GM19351 (cell line): Measurements from ENCODE around the gene MUC6.

Experiments used
- ATAC-seq: cut with Tn5 transposase; IDR thresholded peaks from one replicate; pipeline ENCODE4 v1.9.1; 2021; ENCODE audit warnings: mild to moderate bottlenecking, moderate library complexity; ENCODE audit not compliant: unreplicated experiment

Gene MUC6, protein sequence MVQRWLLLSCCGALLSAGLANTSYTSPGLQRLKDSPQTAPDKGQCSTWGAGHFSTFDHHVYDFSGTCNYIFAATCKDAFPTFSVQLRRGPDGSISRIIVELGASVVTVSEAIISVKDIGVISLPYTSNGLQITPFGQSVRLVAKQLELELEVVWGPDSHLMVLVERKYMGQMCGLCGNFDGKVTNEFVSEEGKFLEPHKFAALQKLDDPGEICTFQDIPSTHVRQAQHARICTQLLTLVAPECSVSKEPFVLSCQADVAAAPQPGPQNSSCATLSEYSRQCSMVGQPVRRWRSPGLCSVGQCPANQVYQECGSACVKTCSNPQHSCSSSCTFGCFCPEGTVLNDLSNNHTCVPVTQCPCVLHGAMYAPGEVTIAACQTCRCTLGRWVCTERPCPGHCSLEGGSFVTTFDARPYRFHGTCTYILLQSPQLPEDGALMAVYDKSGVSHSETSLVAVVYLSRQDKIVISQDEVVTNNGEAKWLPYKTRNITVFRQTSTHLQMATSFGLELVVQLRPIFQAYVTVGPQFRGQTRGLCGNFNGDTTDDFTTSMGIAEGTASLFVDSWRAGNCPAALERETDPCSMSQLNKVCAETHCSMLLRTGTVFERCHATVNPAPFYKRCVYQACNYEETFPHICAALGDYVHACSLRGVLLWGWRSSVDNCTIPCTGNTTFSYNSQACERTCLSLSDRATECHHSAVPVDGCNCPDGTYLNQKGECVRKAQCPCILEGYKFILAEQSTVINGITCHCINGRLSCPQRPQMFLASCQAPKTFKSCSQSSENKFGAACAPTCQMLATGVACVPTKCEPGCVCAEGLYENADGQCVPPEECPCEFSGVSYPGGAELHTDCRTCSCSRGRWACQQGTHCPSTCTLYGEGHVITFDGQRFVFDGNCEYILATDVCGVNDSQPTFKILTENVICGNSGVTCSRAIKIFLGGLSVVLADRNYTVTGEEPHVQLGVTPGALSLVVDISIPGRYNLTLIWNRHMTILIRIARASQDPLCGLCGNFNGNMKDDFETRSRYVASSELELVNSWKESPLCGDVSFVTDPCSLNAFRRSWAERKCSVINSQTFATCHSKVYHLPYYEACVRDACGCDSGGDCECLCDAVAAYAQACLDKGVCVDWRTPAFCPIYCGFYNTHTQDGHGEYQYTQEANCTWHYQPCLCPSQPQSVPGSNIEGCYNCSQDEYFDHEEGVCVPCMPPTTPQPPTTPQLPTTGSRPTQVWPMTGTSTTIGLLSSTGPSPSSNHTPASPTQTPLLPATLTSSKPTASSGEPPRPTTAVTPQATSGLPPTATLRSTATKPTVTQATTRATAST (N-terminal part only)

DNA sequence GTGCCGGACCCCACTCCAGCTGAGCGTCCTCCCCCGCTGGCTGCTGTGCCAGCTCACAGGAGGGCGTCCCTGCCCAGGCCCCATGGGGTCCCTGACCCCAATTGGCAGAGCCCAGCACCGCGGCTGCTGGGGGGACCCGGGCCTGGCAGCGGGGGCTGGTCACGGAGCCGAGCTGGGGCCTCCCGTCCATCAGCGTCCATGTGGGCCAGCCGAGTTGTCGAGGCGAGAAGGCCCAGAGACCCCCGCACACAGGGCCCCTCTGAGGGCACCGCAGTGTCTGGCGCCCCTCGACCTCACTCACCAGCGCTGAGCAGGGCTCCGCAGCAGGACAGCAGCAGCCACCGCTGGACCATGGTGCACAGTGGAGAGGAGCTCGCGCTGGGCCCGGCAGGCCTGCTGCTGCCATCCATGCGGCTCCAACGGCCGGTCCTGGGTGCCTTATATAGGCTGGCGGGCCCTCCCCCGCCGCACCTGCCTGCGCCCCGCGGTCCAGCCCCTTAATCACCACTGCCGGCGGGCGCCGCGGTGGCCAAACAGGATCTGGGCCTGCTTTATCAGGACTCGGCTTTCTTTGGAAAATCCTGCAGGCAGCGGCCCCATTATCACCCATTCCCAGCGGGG lies at the start of gene MUC6:
TSS of gene MUC6 (minus strand) at position 416 of the 621 bp plus-strand sequence. CDS start at position 353, 63 bp downstream.
- ATAC-seq: no peak

DNA sequence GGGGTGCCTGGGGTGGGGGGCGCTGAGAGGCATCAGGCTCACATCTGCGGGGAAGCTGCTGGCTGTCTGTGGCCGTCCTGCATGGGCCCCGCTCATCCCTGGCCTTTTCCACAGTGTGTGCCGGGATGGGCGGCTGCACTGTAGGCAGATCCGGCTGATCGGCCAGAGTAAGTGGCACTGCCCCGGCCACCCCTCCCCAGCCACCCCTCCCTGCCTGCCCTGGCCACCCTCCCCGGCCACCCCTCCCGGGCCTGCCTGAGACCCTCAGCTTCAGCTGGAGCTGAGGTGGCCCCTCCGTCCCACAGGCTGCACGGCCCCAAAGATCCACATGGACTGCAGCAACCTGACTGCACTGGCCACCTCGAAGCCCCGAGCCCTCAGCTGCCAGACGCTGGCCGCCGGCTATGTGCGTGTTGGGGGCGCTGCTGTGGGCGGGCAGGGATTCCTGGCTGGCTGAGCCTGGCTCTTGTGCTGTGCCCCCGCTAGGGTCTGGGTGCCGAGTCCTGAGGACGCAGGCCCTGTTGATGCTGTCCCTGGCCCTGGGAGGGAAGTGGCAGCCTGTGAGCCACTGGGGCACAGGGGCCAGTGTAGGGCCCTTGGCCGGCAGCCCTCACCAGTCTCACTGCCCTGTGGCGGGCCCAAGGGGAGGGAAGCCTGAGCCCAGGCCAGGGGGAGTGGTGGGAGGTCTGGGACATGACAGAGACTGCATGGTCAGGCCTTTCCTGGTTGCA lies 49.1 kb upstream of the MUC6 start:
- ATAC-seq: no peak

DNA sequence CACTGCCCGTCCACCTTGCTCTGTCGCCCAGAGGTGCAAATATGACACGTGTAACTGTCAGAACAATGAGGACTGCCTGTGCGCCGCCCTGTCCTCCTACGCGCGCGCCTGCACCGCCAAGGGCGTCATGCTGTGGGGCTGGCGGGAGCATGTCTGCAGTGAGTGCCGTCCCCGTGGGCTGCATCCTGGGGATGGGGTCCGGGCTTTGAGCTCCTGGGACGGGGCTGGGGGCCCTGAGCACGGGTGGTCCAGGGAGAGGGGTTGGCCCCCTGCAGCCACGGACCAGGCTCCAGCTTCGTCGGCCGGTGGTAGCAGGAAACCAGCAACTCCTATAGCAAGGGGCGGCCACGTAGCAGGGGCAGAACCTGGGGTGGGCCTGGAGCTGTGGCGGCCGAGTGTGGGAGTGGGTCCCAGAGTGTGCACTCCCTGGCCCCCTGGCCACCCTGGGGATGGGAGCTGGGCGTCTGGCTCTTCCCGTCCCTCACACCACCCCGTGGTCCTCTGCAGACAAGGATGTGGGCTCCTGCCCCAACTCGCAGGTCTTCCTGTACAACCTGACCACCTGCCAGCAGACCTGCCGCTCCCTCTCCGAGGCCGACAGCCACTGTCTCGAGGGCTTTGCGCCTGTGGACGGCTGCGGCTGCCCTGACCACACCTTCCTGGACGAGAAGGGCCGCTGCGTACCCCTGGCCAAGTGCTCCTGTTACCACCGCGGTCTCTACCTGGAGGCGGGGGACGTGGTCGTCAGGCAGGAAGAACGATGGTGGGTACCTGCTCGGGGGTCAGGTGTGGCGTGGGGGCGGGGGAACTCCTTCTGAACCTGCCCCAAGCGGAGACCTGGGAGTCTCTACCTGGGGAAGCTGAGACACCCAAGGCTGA lies 48.3 kb upstream of the MUC6 start:
- ATAC-seq: no peak

DNA sequence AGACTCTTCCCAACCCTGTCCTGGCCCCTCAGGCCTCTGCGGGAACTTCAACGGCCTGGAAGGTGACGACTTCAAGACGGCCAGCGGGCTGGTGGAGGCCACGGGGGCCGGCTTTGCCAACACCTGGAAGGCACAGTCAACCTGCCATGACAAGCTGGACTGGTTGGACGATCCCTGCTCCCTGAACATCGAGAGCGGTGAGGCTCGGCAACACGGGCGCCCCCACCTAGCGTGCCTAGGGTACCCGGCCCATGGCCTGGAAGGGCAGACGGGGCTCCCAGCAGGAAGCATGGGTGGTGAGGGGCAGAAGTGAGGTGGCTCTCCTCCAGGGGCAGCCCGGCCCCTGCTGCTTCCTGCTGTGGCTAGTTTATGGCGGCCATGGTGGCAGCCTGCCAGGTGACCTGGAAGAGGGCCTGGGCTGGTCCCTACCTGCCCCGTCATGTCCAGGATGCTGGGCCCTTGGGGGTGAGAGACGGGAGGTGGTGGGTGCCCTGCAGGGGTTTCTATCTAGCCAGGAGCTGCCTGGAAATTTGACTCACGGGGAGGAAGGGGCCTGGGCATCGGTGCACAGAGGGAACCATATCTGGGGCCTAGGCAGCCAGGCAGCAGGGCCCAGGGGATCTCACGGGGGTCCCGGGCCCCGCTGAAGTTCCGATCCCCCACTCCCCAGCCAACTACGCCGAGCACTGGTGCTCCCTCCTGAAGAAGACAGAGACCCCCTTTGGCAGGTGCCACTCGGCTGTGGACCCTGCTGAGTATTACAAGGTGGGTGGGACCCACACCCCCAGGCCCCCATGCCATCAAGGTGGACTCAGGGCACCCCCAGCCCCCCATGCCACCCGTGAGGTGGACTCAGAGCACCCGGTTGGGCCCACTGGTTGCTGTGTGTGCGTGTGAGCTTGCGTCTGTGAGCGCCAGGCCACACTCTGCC lies 47.4 kb upstream of the MUC6 start:
- ATAC-seq: no peak

DNA sequence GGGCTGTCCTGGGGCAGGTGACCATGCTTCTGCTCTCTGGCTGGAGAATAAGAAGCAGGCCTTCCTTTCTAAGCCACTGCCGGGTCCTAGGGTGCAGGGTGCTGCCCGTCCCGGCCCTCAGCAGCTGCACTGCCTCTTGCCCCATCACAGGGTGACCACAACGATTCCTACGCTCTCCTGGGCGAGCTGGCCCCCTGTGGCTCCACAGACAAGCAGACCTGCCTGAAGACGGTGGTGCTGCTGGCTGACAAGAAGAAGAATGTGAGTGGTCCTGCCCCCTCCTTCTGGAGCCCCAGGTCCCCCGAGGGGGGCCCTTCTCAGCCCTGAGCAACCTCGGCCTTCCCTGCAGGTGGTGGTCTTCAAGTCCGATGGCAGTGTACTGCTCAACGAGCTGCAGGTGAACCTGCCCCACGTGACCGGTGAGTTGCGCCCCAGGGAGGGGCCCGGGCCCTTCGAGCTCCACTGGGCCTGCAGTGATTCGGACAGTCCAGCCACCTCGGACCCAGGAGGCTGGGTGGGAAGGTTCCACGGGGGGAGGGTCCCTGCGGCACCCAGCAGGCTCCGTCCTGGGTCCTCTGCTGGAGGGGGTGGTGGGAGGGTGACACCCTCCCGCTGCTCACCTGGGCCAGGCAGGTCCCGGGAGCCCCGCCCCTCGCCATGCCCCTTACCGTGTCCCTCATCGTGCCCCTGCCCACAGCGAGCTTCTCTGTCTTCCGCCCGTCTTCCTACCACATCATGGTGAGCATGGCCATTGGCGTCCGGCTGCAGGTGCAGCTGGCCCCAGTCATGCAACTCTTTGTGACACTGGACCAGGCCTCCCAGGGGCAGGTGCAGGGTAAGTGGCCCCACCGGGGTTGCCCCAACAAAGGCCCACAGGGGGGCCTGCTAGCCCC lies 46.5 kb upstream of the MUC6 start:
- ATAC-seq: no peak

DNA sequence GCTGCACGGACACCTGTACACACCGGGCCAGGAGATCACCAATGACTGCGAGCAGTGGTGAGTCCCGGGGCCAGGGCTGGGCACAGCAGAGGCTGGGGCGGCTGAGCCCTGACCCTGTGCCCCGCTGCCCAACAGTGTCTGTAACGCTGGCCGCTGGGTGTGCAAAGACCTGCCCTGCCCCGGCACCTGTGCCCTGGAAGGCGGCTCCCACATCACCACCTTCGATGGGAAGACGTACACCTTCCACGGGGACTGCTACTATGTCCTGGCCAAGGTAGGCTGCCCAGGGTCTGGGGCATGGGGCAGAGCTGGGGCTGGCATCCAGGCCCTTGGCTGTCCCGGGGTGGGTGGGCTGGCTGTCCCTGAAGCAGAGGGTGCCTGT lies 45.8 kb upstream of the MUC6 start:
- no peak for ATAC-seq

DNA sequence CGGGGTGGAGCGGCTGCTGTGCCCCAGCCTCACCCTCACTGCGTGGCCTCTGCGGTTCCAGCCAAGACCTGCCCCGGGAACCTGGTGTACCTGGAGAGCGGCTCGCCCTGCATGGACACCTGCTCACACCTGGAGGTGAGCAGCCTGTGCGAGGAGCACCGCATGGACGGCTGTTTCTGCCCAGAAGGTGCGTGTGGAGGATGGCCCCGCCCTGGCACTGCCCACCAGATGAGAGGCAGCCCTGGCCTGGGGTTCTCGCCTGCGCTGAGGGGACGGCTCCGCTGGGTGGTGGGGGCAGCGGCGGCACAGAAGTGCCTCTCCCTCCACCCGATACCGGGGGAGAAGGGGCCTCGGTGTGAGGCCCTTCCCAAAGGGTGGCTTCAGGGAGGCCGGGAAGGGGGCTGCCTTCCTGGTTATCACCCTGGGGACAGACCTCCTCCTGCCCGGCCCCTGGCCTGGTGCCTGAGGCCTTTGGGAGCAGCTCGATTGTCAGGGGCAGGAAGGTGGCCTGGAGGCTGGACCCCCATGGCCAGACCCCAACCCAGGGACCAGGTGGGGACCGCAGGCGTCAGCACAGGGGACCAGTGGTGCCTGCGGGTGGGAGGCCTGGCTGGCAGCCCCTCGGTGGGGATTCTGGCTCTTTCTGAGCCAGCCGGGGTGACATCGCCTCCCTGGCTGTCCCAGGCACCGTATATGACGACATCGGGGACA lies 45.2 kb upstream of the MUC6 start:
- ATAC-seq: no peak

DNA sequence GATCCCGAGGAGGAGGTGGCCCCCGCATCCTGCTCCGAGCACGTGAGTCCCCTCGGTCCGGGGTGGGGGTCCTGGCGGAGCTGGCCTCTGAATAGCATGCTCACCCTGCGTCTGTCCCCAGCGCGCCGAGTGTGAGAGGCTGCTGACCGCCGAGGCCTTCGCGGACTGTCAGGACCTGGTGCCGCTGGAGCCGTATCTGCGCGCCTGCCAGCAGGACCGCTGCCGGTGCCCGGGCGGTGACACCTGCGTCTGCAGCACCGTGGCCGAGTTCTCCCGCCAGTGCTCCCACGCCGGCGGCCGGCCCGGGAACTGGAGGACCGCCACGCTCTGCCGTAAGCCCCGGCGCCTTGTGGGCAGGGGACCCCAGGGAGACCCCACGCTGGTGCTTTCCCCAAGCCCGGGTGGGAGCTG lies 41.7 kb upstream of the MUC6 start:
- ATAC-seq: no peak

DNA sequence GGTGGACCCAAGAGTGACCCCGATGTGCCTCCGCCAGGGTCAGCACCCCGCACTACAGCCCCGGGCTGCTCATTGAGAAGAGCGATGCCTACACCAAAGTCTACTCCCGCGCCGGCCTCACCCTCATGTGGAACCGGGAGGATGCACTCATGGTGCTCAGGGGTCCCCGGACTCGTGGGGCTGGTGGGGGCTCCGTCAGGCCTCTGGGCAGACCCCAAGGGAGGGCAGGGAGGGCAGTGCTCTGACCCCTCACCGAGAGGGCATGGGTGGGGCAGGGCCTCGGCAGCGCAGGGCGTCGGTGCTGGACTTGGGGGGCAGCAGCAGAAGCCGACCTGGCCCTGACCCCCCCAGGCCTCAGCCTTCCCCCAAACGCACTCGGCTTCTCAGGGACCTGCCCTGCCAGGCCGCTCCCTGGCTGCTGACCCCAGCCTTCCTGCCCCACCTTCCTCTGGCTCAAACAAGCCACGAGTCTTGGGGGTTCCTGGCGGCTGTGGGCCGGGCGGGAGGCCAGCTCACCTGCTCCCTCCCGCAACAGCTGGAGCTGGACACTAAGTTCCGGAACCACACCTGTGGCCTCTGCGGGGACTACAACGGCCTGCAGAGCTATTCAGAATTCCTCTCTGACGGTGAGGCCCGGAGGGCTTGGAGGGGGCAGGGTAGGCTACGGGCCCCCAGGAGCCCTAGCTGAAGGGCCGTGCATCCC lies 41.0 kb upstream of the MUC6 start:
- no peak for ATAC-seq

DNA sequence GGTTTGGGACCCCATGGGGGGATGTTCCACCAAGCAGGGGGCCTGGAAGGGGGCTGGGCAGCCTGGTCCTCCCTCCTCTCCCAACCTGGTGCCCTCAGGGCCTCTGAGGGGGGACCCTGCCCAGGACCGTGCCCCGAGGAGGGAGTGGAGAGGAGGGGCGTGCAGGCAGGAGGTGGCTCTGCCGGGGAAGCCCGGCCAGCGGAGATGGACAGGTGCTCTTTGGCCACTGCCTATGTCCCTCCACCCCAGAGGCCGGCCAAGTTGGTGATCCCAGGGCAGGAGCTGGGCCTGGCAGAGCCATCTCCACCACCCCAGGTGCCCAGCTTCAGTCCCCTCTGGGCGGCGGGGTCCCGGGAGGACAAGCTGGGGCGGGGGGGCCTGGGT lies 40.5 kb upstream of the MUC6 start:
- no peak for ATAC-seq

DNA sequence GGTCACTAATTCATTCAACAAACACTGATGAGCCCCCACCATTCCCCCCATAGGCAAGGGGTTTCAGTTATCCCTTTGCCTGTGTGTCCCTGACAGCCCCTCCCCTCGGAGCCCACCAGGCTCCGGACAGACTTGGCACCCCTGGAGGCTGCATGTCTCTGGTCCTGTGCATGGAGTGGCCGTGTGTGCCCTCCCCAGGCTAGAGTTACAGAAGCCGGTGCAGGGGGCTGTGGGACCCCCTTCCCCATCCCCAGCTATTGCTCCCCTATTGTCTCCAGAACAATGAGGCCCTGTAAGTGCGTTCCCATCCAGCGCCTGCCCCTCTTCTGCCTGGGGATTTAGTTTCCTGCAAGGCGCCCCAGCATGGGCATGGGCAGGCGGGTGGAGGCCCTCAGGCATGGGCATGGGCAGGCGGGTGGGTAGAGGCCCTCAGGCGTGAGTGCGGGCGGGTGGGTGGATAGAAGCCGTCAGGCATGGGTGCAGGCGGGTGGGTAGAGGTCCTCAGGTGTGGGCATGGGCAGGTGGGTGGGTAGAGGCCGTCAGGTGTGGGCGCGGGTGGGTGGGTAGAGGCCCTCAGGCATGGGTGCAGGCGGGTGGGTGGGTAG lies 39.6 kb upstream of the MUC6 start:
- no peak for ATAC-seq

DNA sequence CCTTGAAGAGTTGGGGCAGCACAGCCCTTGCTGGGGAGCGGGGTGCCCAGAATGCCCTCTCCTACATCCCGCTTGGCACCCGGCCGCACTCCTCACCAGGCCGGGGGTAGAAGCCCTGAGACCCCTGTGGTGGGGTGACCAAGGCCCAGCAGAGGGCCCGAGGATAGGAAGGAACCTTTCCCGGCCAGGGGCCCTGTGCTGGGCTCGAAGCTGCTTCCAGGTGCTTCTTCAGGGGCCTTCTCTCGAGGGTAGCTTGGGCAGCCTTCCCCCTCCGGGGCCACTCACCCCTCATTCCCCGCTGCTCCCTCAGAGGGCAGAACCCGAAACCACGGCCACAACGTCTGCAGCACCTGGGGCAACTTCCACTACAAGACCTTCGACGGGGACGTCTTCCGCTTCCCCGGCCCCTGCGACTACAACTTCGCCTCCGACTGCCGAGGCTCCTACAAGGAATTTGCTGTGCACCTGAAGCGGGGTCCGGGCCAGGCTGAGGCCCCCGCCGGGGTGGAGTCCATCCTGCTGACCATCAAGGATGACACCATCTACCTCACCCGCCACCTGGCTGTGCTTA lies 38.9 kb upstream of the MUC6 start:
- no peak for ATAC-seq

DNA sequence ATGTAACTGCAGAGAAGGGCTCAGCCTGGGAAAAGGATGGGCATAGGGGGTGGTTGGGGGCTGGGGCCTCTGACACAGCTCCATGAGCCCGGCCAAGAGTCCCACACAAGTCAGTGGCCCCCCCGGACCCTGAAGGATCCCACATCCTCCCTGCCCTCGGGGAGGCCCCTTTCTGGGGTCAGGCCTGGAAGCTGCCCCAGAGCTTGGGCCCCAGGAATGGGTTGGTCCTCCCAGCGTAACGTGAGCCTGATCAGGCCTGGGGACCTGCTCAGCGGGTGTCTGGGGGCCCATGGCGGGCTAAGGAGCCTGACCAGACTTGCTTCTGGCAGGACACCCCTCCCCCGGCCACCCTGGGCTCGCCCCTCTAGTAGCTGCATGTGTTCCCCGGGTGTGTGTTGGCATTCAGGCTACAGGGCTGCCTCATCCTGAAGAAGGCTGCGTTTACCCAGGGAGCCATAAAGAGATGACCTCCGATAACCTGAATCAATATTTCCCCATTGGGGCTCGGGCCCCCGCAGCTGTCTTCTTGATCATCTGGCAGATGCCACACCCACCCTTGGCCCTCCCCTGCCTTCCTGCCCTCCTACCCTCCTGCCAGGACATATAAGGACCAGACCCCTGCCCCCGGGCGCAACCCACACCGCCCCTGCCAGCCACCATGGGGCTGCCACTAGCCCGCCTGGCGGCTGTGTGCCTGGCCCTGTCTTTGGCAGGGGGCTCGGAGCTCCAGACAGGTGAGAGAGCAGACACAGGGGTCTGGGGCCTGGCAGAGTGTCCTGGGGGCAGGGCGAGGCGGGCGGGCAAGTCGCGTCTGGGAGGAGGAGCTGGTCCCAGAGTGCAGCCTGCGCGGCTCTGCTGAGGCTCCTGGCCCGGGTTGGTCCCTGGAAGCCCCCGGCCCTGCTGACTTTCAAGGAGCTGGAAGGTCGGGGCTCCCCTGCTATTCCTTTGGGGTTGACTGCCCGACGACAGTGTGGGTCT lies 38.0 kb upstream of the MUC6 start, which contains the start of gene MUC2:
TSS of gene MUC2 (plus strand) at position 631 of the 978 bp plus-strand sequence.
- ATAC-seq: no peak

DNA sequence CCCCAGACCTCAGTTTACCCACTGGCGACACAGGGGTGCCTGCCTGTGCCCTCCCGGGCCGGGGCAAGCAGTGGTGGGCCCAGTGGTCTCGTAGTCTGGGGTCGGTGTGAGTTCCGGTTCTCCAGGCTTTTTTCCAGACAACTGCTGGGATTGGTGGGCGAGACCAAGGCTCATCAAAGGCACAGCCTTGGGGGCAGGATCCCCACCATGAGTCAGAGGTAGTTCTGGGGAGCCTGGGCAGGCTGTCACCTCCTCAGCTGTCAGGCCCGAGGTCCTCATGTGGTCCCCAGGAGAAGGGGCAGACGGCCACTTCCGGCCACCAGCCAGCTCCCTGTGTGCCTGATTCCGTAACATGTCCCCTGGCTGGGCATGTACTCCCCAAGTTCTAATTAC lies 37.3 kb upstream of the MUC6 start:
- no peak for ATAC-seq
